ENCODE results near the gene FGF14. TPM values are rescaled to one million over a fixed set of nuclear protein-coding genes. Genes with fewer than 3 reads are reported as not detected.

The FGF14 gene
- polyA plus RNA-seq, 1 of the 3 experiments (the other 2 are of a cell fraction): 0.20 TPM

DNA sequence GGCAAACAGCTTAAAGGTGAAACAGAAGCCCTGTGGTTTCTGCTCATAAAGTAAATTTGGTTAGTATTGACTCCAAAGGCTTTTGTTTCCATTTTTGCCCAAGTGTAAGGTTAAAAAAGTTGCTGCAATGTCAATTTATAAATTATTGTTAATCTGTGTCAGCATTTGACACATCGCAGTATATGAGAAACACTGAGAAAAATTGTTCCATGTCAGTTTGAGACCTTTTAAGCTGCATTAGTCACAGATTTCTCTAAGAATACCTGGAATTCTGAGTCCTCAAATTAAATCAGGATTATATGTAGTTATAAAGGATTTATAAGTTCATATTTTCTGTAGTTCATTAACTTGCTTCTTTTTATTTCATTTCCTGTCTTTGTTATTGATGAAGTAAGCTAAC is 78.8 kb downstream of the FGF14 start:
- TF ChIP-seq JUND (IDR thresholded peaks at IDR 0.05) (no peak), GATA2 (CRISPR knock-in tag; IDR thresholded peaks at IDR 0.05) (no peak), TCF12 (IDR thresholded peaks at IDR 0.05) (no peak)
- TF ChIP-seq, protein P1, sequence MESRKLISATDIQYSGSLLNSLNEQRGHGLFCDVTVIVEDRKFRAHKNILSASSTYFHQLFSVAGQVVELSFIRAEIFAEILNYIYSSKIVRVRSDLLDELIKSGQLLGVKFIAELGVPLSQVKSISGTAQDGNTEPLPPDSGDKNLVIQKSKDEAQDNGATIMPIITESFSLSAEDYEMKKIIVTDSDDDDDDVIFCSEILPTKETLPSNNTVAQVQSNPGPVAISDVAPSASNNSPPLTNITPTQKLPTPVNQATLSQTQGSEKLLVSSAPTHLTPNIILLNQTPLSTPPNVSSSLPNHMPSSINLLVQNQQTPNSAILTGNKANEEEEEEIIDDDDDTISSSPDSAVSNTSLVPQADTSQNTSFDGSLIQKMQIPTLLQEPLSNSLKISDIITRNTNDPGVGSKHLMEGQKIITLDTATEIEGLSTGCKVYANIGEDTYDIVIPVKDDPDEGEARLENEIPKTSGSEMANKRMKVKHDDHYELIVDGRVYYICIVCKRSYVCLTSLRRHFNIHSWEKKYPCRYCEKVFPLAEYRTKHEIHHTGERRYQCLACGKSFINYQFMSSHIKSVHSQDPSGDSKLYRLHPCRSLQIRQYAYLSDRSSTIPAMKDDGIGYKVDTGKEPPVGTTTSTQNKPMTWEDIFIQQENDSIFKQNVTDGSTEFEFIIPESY (IDR thresholded peaks at IDR 0.05; ENCODE audit: borderline replicate concordance, low read depth): no peak
- Histone ChIP-seq H3K4me3 (ENCODE audit: low read depth in 2 of 2, low read length in 1 of 2) (no peak overlapping the region), H3K27me3 (ENCODE audit: insufficient read depth) (no peaks in the 10 kb centered on the region), H3K4me1 (ENCODE audit: control insufficient read depth in 1 of 2, insufficient read depth in 2 of 2, low read depth in 1 of 2, low read length in 1 of 2) (peaks cover 4 to 38% of the 10 kb centered on the region in 2 experiments; a peak in 3 of 4 replicates), H4K20me1 (ENCODE audit: insufficient read depth) (no peaks in the 10 kb centered on the region), H3F3A (replicated peaks; ENCODE audit: insufficient read depth) (no peaks in the 10 kb centered on the region), H3K27ac (ENCODE audit: low read depth in 2 of 2, low read length in 1 of 2) (peak overlapping the region in 1 of 2 experiments; percentile 11; a peak in 1 of 4 replicates), H3K9ac (no peak overlapping the region), H3K4me2 (no peak overlapping the region), H2AFZ (ENCODE audit: low read depth) (no peak overlapping the region), H3K79me2 (ENCODE audit: insufficient read depth) (no peaks in the 10 kb centered on the region), H3K9me3 (no peaks in the 10 kb centered on the region), H3K36me3 (replicated peaks in 1 of 2; ENCODE audit: control insufficient read depth in 1 of 2, insufficient read depth in 2 of 2, low read length in 1 of 2) (no peaks in the 10 kb centered on the region), H3K9me2 (no peaks in the 10 kb centered on the region)
- WGBS (ENCODE audit: low lambda C conversion rate): 92% methylated on average over 1 of the region's 1 CpG
- POLR2A ChIA-PET: interaction anchor here (0.6 kb wide), 1 partner anchor 63 kb away, joined by 3 read pairs; no protein-coding TSS in a partner anchor
- no peak for DNase-seq
- CTCF ChIA-PET: interaction anchor here (0.7 to 1.6 kb wide), 3 partner anchors 11 to 388 kb away, joined by 3 to 4 read pairs (median 3); no protein-coding TSS in a partner anchor

DNA sequence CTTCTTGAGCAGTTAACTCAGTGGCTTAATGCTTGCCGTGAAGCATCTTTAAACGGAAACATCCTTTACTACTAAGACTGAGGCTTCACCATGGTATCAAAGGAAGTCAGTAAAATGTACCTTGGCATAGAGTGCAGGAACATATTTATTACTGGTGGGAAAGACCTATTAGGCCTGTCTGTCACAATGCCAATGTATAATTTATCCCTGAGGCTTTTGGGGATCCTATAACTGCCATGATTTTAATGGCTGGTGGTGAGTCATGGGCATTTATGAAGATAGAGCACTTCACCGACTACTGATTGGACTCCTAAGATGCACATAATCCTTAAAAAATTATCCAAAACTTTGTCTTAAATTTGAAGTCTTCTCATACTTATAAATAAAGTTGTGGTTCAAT is 79.6 kb downstream of the FGF14 start:
- Histone ChIP-seq H2AFZ (ENCODE audit: low read depth) (no peak overlapping the region), H3K4me2 (no peak overlapping the region), H3K4me1 (ENCODE audit: control insufficient read depth in 1 of 2, insufficient read depth in 2 of 2, low read depth in 1 of 2, low read length in 1 of 2) (peaks cover 4 to 43% of the 10 kb centered on the region in 2 experiments; a peak in 3 of 4 replicates), H3K9me3 (no peaks in the 10 kb centered on the region), H3K79me2 (ENCODE audit: insufficient read depth) (no peaks in the 10 kb centered on the region), H4K20me1 (ENCODE audit: insufficient read depth) (no peaks in the 10 kb centered on the region), H3K9ac (no peak overlapping the region), H3K27me3 (ENCODE audit: insufficient read depth) (no peaks in the 10 kb centered on the region), H3F3A (replicated peaks; ENCODE audit: insufficient read depth) (no peaks in the 10 kb centered on the region), H3K36me3 (replicated peaks in 1 of 2; ENCODE audit: control insufficient read depth in 1 of 2, insufficient read depth in 2 of 2, low read length in 1 of 2) (no peaks in the 10 kb centered on the region), H3K4me3 (ENCODE audit: low read depth in 2 of 2, low read length in 1 of 2) (no peak overlapping the region), H3K27ac (ENCODE audit: low read depth in 2 of 2, low read length in 1 of 2) (peak overlapping the region in 1 of 2 experiments; percentile 43; a peak in 1 of 4 replicates), H3K9me2 (no peaks in the 10 kb centered on the region)
- CTCF ChIA-PET: interaction anchor here (1.6 kb wide), 1 partner anchor 18 kb away, joined by 3 read pairs; no protein-coding TSS in a partner anchor
- 69% methylated on average over 3 of the region's 3 CpGs for WGBS (ENCODE audit: low lambda C conversion rate)
- POLR2A ChIA-PET: no interaction called here
- TF ChIP-seq RCOR1 (IDR thresholded peaks at IDR 0.05; ENCODE audit: low read length) (no peak), RXRA (IDR thresholded peaks at IDR 0.05; ENCODE audit: borderline replicate concordance, low read depth) (no peak), FOXM1 (IDR thresholded peaks at IDR 0.05; ENCODE audit: low read depth) (no peak), TCF12 (IDR thresholded peaks at IDR 0.05) (no peak), RFX5 (IDR thresholded peaks at IDR 0.05; ENCODE audit: low read length) (no peak), MEF2A (IDR thresholded peaks at IDR 0.05; ENCODE audit: borderline replicate concordance, low read depth) (no peak), GATA2 (CRISPR knock-in tag; IDR thresholded peaks at IDR 0.05) (no peak), FOXJ3 (CRISPR knock-in tag; IDR thresholded peaks at IDR 0.05) (no peak), SMC3 (IDR thresholded peaks at IDR 0.05; ENCODE audit: low read depth, low read length) (no peak), MXI1 (IDR thresholded peaks at IDR 0.05; ENCODE audit: low read depth, low read length) (no peak), TEAD4 (IDR thresholded peaks at IDR 0.05; ENCODE audit: borderline replicate concordance, insufficient read depth) (no peak)
- TF ChIP-seq, protein P1 (IDR thresholded peaks at IDR 0.05; ENCODE audit: borderline replicate concordance, low read depth): no peak
- TF ChIP-seq, protein P2, sequence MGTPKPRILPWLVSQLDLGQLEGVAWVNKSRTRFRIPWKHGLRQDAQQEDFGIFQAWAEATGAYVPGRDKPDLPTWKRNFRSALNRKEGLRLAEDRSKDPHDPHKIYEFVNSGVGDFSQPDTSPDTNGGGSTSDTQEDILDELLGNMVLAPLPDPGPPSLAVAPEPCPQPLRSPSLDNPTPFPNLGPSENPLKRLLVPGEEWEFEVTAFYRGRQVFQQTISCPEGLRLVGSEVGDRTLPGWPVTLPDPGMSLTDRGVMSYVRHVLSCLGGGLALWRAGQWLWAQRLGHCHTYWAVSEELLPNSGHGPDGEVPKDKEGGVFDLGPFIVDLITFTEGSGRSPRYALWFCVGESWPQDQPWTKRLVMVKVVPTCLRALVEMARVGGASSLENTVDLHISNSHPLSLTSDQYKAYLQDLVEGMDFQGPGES (IDR thresholded peaks at IDR 0.05; ENCODE audit: low read depth, low read length): no peak
- TF ChIP-seq, protein P3, sequence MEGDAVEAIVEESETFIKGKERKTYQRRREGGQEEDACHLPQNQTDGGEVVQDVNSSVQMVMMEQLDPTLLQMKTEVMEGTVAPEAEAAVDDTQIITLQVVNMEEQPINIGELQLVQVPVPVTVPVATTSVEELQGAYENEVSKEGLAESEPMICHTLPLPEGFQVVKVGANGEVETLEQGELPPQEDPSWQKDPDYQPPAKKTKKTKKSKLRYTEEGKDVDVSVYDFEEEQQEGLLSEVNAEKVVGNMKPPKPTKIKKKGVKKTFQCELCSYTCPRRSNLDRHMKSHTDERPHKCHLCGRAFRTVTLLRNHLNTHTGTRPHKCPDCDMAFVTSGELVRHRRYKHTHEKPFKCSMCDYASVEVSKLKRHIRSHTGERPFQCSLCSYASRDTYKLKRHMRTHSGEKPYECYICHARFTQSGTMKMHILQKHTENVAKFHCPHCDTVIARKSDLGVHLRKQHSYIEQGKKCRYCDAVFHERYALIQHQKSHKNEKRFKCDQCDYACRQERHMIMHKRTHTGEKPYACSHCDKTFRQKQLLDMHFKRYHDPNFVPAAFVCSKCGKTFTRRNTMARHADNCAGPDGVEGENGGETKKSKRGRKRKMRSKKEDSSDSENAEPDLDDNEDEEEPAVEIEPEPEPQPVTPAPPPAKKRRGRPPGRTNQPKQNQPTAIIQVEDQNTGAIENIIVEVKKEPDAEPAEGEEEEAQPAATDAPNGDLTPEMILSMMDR (IDR thresholded peaks at IDR 0.05): no peak
- DNase-seq: no peak

Data from SK-N-SH (cell line).